Neutrophil (primary cell): ENCODE data around the gene COP1.
A peak's percentile ranks its signal among the peaks of the same experiment; 100 is the strongest.

Experiments
- H3K27ac ChIP-seq: fragments of 200-600 bp; sonication (generic); 2 replicates; pipeline ENCODE4 v1.5.1; 2016; ENCODE audit warnings: mild to moderate bottlenecking, moderate library complexity
- H3K27me3 ChIP-seq: fragments of 200-600 bp; sonication (generic); 2 replicates; pipeline ENCODE4 v1.6.0; 2016; ENCODE audit warnings: mild to moderate bottlenecking
- H3K36me3 ChIP-seq: fragments of 200-600 bp; sonication (generic); 2 replicates; pipeline ENCODE4 v1.5.1; 2017
- H3K4me1 ChIP-seq, 2 experiments: fragments of 200-600 bp in 1 of 2; sonication (generic) in 1 of 2; 1 replicate in 1 of 2; 2 replicates in 1 of 2; pipeline versions ENCODE4 v1.5.1 to v1.6.1; 2013 to 2016; ENCODE audit warnings: low read depth in 1 of 2, low read length in 1 of 2, mild to moderate bottlenecking in 1 of 2, moderate library complexity in 1 of 2; ENCODE audit not compliant: control insufficient read depth in 1 of 2, insufficient read depth in 1 of 2
- H3K4me3 ChIP-seq, 2 experiments: fragments of 200-600 bp in 1 of 2; sonication (generic) in 1 of 2; 1 replicate in 1 of 2; 2 replicates in 1 of 2; pipeline ENCODE4 v1.5.1; 2013 to 2016; ENCODE audit warnings: low read depth in 1 of 2, low read length in 1 of 2, mild to moderate bottlenecking in 1 of 2, moderate library complexity in 1 of 2
- H3K9me3 ChIP-seq: fragments of 200-600 bp; sonication (generic); 2 replicates; pipeline ENCODE4 v1.5.1; 2016
- CTCF ChIP-seq: fragments of 200-600 bp; sonication (generic); IDR thresholded peaks from 2 replicates; pipeline ENCODE4 v1.5.1; 2016; ENCODE audit warnings: antibody characterized with exemption

COP1 gene

GRCh38 chr1:176183618-176184017 is 23.5 kb downstream of the COP1 start:
- H3K27ac ChIP-seq, result no peak overlapping the region

GRCh38 chr1:176178316-176178715 is 28.8 kb downstream of the COP1 start:
- no peaks in the 10 kb centered on the region for H3K27me3 ChIP-seq
- H3K4me3 ChIP-seq, result no peak overlapping the region
- no peak for TF ChIP-seq CTCF
- peak overlapping the region; percentile 53 for H3K27ac ChIP-seq
- H3K4me1 ChIP-seq, result peaks cover 0 to 5% of the 10 kb centered on the region in 2 experiments
- peaks cover 67% of the 10 kb centered on the region for H3K36me3 ChIP-seq
- no peaks in the 10 kb centered on the region for H3K9me3 ChIP-seq

More at GRCh38 chr1:176183618-176184017, 23.5 kb downstream of the COP1 start:
- Histone ChIP-seq H3K27me3 (no peaks in the 10 kb centered on the region), H3K9me3 (no peaks in the 10 kb centered on the region), H3K36me3 (peaks cover 50% of the 10 kb centered on the region), H3K4me3 (no peak overlapping the region), H3K4me1 (peaks cover 31 to 39% of the 10 kb centered on the region in 2 experiments)
- TF ChIP-seq CTCF, result no peak

DNA sequence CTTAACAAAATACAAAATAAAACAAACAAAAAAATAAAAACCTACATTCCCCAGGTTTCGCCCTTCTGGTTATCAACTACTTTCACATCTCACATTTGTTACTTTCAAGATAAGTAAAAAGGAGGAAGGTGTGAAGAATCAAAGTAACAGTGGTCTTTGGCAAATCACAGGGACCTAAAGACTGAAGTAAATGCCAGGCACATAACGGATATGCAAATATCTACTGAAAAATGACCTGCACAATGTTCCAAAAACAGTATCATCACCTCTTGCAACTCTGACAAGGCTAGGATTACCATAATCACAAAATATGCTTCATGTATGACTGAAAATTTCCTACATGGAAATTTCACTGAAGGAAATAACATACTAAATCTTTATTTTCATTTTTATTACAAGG is 29.3 kb downstream of the COP1 start:
- peaks cover 66% of the 10 kb centered on the region for H3K36me3 ChIP-seq
- no peak overlapping the region for H3K4me3 ChIP-seq
- H3K27me3 ChIP-seq, result no peaks in the 10 kb centered on the region
- no peaks in the 10 kb centered on the region for H3K9me3 ChIP-seq
- TF ChIP-seq CTCF, result no peak
- peak overlapping the region; percentile 53 for H3K27ac ChIP-seq
- H3K4me1 ChIP-seq, result peaks cover 0 to 5% of the 10 kb centered on the region in 2 experiments

GRCh38 chr1:176174108-176174507 is 33.0 kb downstream of the COP1 start:
- no peaks in the 10 kb centered on the region for H3K9me3 ChIP-seq
- H3K27me3 ChIP-seq, result no peaks in the 10 kb centered on the region
- H3K4me3 ChIP-seq, result no peak overlapping the region
- peak overlapping the region; percentile 8 for H3K27ac ChIP-seq
- peaks cover 66% of the 10 kb centered on the region for H3K36me3 ChIP-seq
- H3K4me1 ChIP-seq, result peaks cover 0 to 5% of the 10 kb centered on the region in 2 experiments
- TF ChIP-seq CTCF, result no peak

DNA sequence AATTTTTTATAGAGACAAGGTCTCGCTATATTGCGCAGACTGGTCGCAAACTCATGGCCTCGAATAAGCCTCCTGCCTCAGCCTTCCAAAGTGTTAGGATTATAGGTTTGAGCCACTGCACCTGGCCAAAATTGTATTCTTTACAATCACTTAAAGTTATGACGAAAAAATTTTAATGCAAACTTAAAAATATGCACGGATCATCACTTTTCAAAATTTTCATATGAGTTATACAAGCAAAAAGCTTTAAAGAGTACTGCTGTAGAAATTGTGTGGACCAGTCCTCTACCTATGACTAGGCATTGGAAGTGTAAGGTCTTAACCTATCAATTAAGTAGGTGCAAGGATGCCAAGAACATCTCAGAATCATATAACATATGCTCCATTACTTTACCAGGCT is 34.9 kb downstream of the COP1 start:
- H3K27ac ChIP-seq, result no peak overlapping the region
- no peak overlapping the region for H3K4me3 ChIP-seq
- H3K4me1 ChIP-seq, result no peaks in the 10 kb centered on the region
- H3K27me3 ChIP-seq, result no peaks in the 10 kb centered on the region
- H3K36me3 ChIP-seq, result peaks cover 62% of the 10 kb centered on the region
- TF ChIP-seq CTCF, result no peak
- no peaks in the 10 kb centered on the region for H3K9me3 ChIP-seq

- Histone ChIP-seq H3K27me3 (no peaks in the 10 kb centered on the region), H3K27ac (peak overlapping the region; percentile 38), H3K4me3 (no peak overlapping the region), H3K36me3 (peaks cover 57% of the 10 kb centered on the region), H3K9me3 (no peaks in the 10 kb centered on the region), H3K4me1 (no peaks in the 10 kb centered on the region)
- no peak for TF ChIP-seq CTCF
Observed at GRCh38 chr1:176167210-176167609, 39.9 kb downstream of the COP1 start.
